ENCODE measurements around the gene PDZD8. TPM values are rescaled to one million over a fixed set of nuclear protein-coding genes. Genes with fewer than 3 reads are reported as not detected.

PDZD8 gene
- total RNA-seq, 3 donors from 2014 or later, result 54.2 to 67.8 (median 57.6) TPM

DNA sequence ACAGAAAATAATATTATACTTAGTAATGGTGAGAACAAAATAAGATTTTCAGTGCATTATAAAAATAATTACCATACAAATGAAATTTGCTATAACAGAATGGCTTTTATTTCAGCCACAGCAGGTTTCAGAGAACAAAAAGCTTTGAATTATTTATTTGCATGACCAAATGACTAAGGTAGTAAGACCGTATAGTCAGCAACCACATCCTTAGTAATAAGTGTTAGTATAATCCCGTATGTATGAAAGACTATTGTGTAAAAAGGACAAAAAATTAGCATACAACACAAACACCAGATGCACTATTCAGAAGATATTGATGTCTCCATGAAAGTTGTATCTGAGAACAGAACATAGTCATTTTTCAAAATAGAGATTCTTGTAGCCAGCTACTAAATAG lies 12.2 kb downstream of the PDZD8 start:
- TF ChIP-seq, protein P1, sequence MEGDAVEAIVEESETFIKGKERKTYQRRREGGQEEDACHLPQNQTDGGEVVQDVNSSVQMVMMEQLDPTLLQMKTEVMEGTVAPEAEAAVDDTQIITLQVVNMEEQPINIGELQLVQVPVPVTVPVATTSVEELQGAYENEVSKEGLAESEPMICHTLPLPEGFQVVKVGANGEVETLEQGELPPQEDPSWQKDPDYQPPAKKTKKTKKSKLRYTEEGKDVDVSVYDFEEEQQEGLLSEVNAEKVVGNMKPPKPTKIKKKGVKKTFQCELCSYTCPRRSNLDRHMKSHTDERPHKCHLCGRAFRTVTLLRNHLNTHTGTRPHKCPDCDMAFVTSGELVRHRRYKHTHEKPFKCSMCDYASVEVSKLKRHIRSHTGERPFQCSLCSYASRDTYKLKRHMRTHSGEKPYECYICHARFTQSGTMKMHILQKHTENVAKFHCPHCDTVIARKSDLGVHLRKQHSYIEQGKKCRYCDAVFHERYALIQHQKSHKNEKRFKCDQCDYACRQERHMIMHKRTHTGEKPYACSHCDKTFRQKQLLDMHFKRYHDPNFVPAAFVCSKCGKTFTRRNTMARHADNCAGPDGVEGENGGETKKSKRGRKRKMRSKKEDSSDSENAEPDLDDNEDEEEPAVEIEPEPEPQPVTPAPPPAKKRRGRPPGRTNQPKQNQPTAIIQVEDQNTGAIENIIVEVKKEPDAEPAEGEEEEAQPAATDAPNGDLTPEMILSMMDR (IDR thresholded peaks at IDR 0.05), result no peak

DNA sequence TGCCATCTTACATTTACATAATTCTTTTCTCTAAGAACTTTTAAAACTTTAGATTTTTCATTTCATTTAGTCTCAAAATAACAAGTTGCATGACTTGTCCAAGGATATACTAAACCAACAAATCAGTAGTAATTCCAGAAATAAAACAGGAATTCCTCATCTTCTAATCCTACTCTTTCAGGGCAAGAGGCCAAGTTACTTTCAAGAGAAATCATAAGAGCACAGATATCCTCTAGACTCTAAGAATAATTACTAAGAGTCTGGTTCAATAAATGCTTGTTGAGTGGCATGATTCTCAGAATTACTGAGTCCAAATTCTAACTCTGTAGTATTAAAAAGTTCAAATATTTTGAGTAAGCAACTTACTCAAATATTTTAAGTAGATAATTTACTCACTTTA lies 12.9 kb downstream of the PDZD8 start:
- Histone ChIP-seq H3K4me1 (ENCODE audit: low read depth) (peaks cover 48% of the 10 kb centered on the region), H3K4me3 (no peak overlapping the region), H3K9me3 (no peaks in the 10 kb centered on the region), H3K36me3 (ENCODE audit: low read depth) (no peaks in the 10 kb centered on the region)
- ATAC-seq (no peak), DNase-seq (no peak)
- TF ChIP-seq, protein P1 (IDR thresholded peaks at IDR 0.05), result no peak
- intact Hi-C loops (cut with DNase I, micrococcal nuclease), result no loop called here

More for the DNA sequence above, 12.2 kb downstream of the PDZD8 start:
- no peak for DNase-seq
- H3K4me3 ChIP-seq, result no peak overlapping the region
- H3K36me3 ChIP-seq (ENCODE audit: low read depth), result no peaks in the 10 kb centered on the region
- intact Hi-C loops (cut with DNase I, micrococcal nuclease), result no loop called here
- ATAC-seq, result no peak
- peaks cover 47% of the 10 kb centered on the region for H3K4me1 ChIP-seq (ENCODE audit: low read depth)
- no peaks in the 10 kb centered on the region for H3K9me3 ChIP-seq

DNA sequence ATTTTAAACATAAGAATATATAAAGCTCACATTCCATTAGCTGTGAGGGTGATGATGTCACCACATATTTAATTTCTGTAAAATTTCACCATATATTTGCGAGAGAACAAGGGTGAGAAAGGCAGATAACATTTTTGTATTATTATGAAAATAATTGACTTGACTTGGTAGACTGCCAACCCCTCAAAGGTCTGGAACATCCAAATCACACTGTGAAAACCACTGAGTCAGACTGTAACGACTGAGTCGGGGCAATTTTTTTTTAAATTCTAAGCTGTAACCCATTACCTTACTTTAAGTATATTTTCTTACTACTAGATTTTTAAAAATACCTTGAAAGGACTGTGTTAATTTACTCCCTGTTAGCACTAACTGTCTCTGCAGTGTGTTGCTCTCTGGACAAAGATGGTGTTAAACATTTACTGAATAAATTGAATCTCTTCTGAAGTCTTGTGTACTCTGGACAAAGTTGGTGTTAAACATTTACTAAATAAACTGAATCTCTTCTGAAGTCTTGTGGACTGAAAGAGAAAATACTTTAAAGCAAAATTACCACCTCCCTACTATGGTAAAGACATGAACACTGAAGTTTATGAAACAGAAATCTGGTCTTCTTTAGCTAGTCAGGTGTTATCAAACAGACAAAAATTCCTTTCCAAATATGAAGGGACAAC lies 14.1 kb downstream of the PDZD8 start:
- no peaks in the 10 kb centered on the region for H3K9me3 ChIP-seq
- peak; percentile 76 for ATAC-seq
- H3K4me3 ChIP-seq, result no peak overlapping the region

DNA sequence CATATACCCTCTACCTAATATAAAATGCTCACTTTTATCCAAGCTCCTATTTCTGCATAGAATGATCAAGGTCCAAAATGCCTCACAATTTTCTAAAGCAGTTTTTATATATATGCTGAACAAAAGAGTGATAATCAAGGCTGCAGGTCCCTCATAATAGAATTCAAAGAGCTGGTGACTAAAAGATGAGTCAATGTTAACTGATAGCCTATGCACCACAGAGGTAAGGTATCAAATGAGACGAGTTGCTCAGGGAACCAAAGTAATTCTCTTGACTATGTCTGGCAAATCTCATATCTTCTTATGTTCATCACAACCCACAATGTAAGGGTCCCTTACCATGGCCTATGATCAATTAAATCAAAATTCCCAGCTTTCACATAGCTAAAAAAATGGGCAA lies 15.2 kb downstream of the PDZD8 start:
- TF ChIP-seq, protein P1 (IDR thresholded peaks at IDR 0.05), result no peak
- Histone ChIP-seq H3K4me1 (ENCODE audit: low read depth) (peaks cover 49% of the 10 kb centered on the region), H3K36me3 (ENCODE audit: low read depth) (no peaks in the 10 kb centered on the region)

More for the DNA sequence above, 14.1 kb downstream of the PDZD8 start:
- DNase-seq, result no peak
- intact Hi-C loops (cut with DNase I, micrococcal nuclease), result no loop called here
- Histone ChIP-seq H3K4me1 (ENCODE audit: low read depth) (peaks cover 56% of the 10 kb centered on the region), H3K36me3 (ENCODE audit: low read depth) (no peaks in the 10 kb centered on the region)
- TF ChIP-seq, protein P1 (IDR thresholded peaks at IDR 0.05), result no peak

DNA sequence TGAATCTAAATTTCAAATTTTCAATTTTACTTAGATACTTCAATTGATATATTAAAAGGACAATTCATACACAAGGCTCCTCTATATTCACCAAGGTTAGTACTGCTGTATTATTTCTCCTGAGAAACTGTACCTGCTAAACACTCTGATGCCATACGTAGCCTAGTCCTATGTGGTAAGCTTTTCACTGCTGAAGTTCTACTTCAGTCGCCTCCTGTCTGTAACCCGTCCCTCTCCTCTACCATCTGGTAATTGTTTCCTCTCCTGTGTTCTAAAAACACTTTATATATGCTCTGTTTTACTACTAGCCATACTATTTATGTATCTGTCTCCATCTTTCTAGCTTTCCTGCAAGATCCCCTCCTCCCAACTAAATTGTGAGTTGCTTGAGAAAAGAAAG lies 20.2 kb downstream of the PDZD8 start:
- Histone ChIP-seq H3K9me3 (no peaks in the 10 kb centered on the region), H3K36me3 (ENCODE audit: low read depth) (no peaks in the 10 kb centered on the region), H3K4me1 (ENCODE audit: low read depth) (peaks cover 30% of the 10 kb centered on the region), H3K4me3 (no peak overlapping the region)
- DNase-seq (no peak), ATAC-seq (peak; percentile 69)
- intact Hi-C loops (cut with DNase I, micrococcal nuclease), result no loop called here
- TF ChIP-seq, protein P1 (IDR thresholded peaks at IDR 0.05), result no peak

More for the DNA sequence above, 15.2 kb downstream of the PDZD8 start:
- Histone ChIP-seq H3K9me3 (no peaks in the 10 kb centered on the region), H3K4me3 (no peak overlapping the region)
- DNase-seq, result no peak
- ATAC-seq, result peak; percentile 24
- intact Hi-C loops (cut with DNase I, micrococcal nuclease), result no loop called here

All from mucosa of descending colon (tissue), 3 donors.